GM12878 (cell line): ENCODE data around the gene RFT1. TPM values are rescaled to one million over a fixed set of nuclear protein-coding genes. Genes with fewer than 3 reads are reported as not detected.
"Not testable (repeated sequence)": the region's sequence is repeated elsewhere in the genome, so short reads cannot be mapped to it uniquely, and the experiment has no call there.

Experiments
- ATAC-seq: fragments of 200-7000 bp; cut with Tn5 transposase; 3 replicates; pipeline ENCODE4 v1.9.1; 2020; ENCODE audit warnings: mild to moderate bottlenecking, moderate library complexity
- BruUV-seq: library from RNA; stranded (reverse); fragments of 400-500 nt; replicated peaks from 2 replicates; lab custom pipeline; 2021; lab: Mats Ljungman, UMichigan
- CTCF ChIA-PET: fragments of 300-600 bp; sonication (Branson Sonifier 250); formaldehyde crosslinking; extraction: SDS; loops from one replicate; lab custom pipeline; 2021; ENCODE audit warnings: inconsistent platforms; lab: Yijun Ruan, JAX
- POLR2A ChIA-PET: fragments of 350-600 bp; formaldehyde crosslinking; extraction: SDS; loops from one replicate; lab custom pipeline; 2021; ENCODE audit warnings: inconsistent platforms; lab: Charles Lee
- RAD21 ChIA-PET: fragments of 300-600 bp; sonication (Branson Sonifier 250); formaldehyde crosslinking; loops from one replicate; lab custom pipeline; 2023; ENCODE audit warnings: antibody characterized with exemption; ENCODE audit not compliant: unreplicated experiment; lab: Charles Lee
- SMC1A ChIA-PET: fragments of 300-600 bp; sonication (Branson Sonifier 250); formaldehyde crosslinking; loops from one replicate; lab custom pipeline; 2023; ENCODE audit not compliant: unreplicated experiment, uncharacterized antibody; lab: Charles Lee
- DNase-seq: peaks from one replicate; pipeline ENCODE4 v3.0.0-alpha.2; 2011; ENCODE audit warnings: low read depth, low spot score
- FAIRE-seq: peaks from 3 replicates; lab custom pipeline; 2011; peaks lifted over from hg19 to GRCh38; lab: Jason Lieb, UNC
- H2AFZ ChIP-seq: 2 replicates; pipeline ENCODE4 v1.6.0; 2011; ENCODE audit warnings: low read depth, low read length, control low read depth; ENCODE audit not compliant: control insufficient read depth
- H3K27ac ChIP-seq: 2 replicates; pipeline ENCODE4 v1.5.1; 2011; ENCODE audit warnings: control low read depth; ENCODE audit not compliant: control insufficient read depth, insufficient read depth
- H3K27me3 ChIP-seq, 2 experiments: replicated peaks in 1 of 2; 2 replicates each; pipeline versions ENCODE4 v1.6.0 to v1.6.1; 2011; ENCODE audit warnings: low read length in 1 of 2; ENCODE audit not compliant: control insufficient read depth in 2 of 2, insufficient read depth in 2 of 2
- H3K36me3 ChIP-seq, 2 experiments: 2 replicates each; pipeline ENCODE4 v1.5.1; 2011; ENCODE audit warnings: low read length in 1 of 2; ENCODE audit not compliant: control insufficient read depth in 2 of 2, insufficient read depth in 2 of 2
- H3K4me1 ChIP-seq: 2 replicates; pipeline ENCODE4 v1.6.1; 2011; ENCODE audit warnings: mild to moderate bottlenecking, low read length, moderate library complexity, mixed read lengths; ENCODE audit not compliant: control insufficient read depth, insufficient read depth
- H3K4me2 ChIP-seq: 2 replicates; pipeline ENCODE4 v1.6.0; 2011; ENCODE audit warnings: control low read depth; ENCODE audit not compliant: control insufficient read depth, insufficient read depth
- H3K4me3 ChIP-seq: fragments of 200-600 bp; sonication (generic); 2 replicates; pipeline ENCODE4 v1.5.1; 2016
- H3K79me2 ChIP-seq: 2 replicates; pipeline ENCODE4 v1.6.0; 2011; ENCODE audit warnings: low read length; ENCODE audit not compliant: control insufficient read depth, insufficient read depth
- H3K9ac ChIP-seq: 2 replicates; pipeline ENCODE4 v1.8.0; 2011; ENCODE audit warnings: low read length, control low read depth, mixed read lengths; ENCODE audit not compliant: control insufficient read depth, insufficient read depth
- H3K9me3 ChIP-seq: replicated peaks from 3 replicates; pipeline ENCODE4 v1.5.1; 2011; ENCODE audit warnings: mild to moderate bottlenecking, low read length; ENCODE audit not compliant: control insufficient read depth, insufficient read depth
- H4K20me1 ChIP-seq: 2 replicates; pipeline ENCODE4 v1.6.0; 2011; ENCODE audit not compliant: control insufficient read depth, insufficient read depth
- IRF4 ChIP-seq: IDR thresholded peaks from 2 replicates; pipeline ENCODE4 v1.6.1; 2011; ENCODE audit warnings: low read depth, low read length
- RCOR1 ChIP-seq: conservative IDR thresholded peaks from 2 replicates; pipeline ENCODE4 v1.6.1; 2012; ENCODE audit warnings: low read depth, low read length, improper control_type of control experiment
- WGBS: methylation state at CpG from one replicate; pipeline ENCODE4 v1.1.6; 2016; ENCODE audit warnings: low lambda C conversion rate; ENCODE audit not compliant: insufficient replicate concordance, insufficient coverage; ENCODE audit errors: missing lambda C conversion rate; 5-methylcytosine and 5-hydroxymethylcytosine counted together
- in situ Hi-C: fragments of 300-500 bp; cut with MboI; formaldehyde crosslinking; loops from 9 replicates; pipeline ENCODE4 v1.14.3; 2018; ENCODE audit warnings: mixed read lengths
- intact Hi-C: fragments of 100-400 bp; cut with micrococcal nuclease; formaldehyde crosslinking; loops from one replicate; pipeline ENCODE4 v1.14.2; 2022; ENCODE audit not compliant: unreplicated experiment
- polyA plus RNA-seq, 11 experiments: library from polyadenylated mRNA; depleted of rRNA in 4 of 11; unstranded in 6 of 11; stranded (reverse) in 5 of 11; fragments of >200 nt; fragmentation: Nextera tagmentation in 4 of 11; fragmentation: Illumina TruSeq in 1 of 11; extraction: Ambion mirVana in 4 of 11; extraction: Trizol in 1 of 11; gene quantifications; 1 replicate in 1 of 11; 2 replicates in 10 of 11; pipeline versions ENCODE4 v1.2.1 to v1.2.3, GENCODE V29; 2011 to 2016; ENCODE audit warnings: inconsistent platforms in 2 of 11, missing spikeins in 2 of 11, low read depth in 1 of 11
- total RNA-seq, 4 experiments: library from RNA; depleted of rRNA in 3 of 4; stranded (reverse); fragments of >200 nt in 3 of 4; fragmentation: Illumina TruSeq in 1 of 4; extraction: Trizol in 1 of 4; gene quantifications; 2 replicates each; pipeline versions ENCODE4 v1.2.1 to v1.2.3, GENCODE V29; 2013 to 2021
- TF ChIP-seq, protein P1 (sequence below): fragments of 450-650 bp; IDR thresholded peaks from 2 replicates; pipeline ENCODE4 v1.6.1; 2014; ENCODE audit warnings: mild to moderate bottlenecking
- TF ChIP-seq, protein P2 (sequence below): IDR thresholded peaks from 2 replicates; pipeline ENCODE4 v1.6.1; 2011; ENCODE audit warnings: low read depth, mild to moderate bottlenecking, low read length, moderate library complexity, borderline replicate concordance; ENCODE audit errors: extremely low read depth

The RFT1 gene
- total and polyA plus RNA-seq, 10 of the 15 experiments (the other 5 are each of a cell fraction or from before 2014, with no cell fraction given): 16.6 to 75.1 (median 34.5) TPM

DNA sequence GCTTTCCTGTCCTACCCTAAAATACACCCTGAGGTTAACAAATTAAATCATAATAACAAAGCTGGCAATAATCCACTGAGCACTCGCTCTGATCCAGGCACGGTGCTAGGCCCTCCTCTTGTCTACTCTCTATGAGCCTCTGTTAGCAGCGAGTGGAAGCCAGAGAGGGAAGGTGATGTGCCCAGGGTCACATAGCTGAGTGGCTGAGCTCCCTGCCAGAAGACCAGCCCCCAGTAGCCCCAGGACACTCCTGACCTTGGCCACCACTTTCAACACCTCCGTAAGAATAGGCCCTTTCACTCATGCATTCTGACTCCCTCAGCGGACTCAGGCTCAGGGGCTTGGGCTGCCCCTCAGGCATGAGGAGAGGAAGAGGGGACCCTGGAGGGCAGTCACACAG, 21.2 kb upstream of the RFT1 start (continued):
- TF ChIP-seq, protein P1, sequence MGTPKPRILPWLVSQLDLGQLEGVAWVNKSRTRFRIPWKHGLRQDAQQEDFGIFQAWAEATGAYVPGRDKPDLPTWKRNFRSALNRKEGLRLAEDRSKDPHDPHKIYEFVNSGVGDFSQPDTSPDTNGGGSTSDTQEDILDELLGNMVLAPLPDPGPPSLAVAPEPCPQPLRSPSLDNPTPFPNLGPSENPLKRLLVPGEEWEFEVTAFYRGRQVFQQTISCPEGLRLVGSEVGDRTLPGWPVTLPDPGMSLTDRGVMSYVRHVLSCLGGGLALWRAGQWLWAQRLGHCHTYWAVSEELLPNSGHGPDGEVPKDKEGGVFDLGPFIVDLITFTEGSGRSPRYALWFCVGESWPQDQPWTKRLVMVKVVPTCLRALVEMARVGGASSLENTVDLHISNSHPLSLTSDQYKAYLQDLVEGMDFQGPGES: no peak
- TF ChIP-seq IRF4: no peak
- TF ChIP-seq RCOR1: no peak
- TF ChIP-seq, protein P2, sequence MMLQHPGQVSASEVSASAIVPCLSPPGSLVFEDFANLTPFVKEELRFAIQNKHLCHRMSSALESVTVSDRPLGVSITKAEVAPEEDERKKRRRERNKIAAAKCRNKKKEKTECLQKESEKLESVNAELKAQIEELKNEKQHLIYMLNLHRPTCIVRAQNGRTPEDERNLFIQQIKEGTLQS: no peak

GRCh38 chr3:53151086-53151438, 20.8 kb upstream of the RFT1 start:
- ATAC-seq, RAD21 ChIA-PET, H3K79me2 ChIP-seq, CTCF ChIA-PET, DNase-seq, H3K36me3 ChIP-seq, H3K4me1 ChIP-seq, POLR2A ChIA-PET, H3K4me3 ChIP-seq, H4K20me1 ChIP-seq, FAIRE-seq, H3K9me3 ChIP-seq, H2AFZ ChIP-seq, intact Hi-C loops, H3K27ac ChIP-seq, H3K9ac ChIP-seq, in situ Hi-C loops, H3K4me2 ChIP-seq, H3K27me3 ChIP-seq, BruUV-seq: not testable (repeated sequence)
- WGBS: 66% methylated on average over 8 of the region's 9 CpGs
- SMC1A ChIA-PET: interaction anchor here (1.5 to 1.7 kb wide), 2 partner anchors 9 to 17 kb away, joined by 4 to 5 read pairs; no protein-coding TSS in a partner anchor
